Spleen (tissue), 7 donors: ENCODE results near the gene KDM2A.

Experiments used
- CTCF ChIP-seq, 11 experiments: fragments of 200-600 bp in 7 of 11; fragments of 450-650 bp in 4 of 11; sonication (generic) in 4 of 11; IDR thresholded peaks in 8 of 11; conservative IDR thresholded peaks in 3 of 11; 1 replicate in 7 of 11; 2 replicates in 4 of 11; pipeline versions ENCODE4 v1.4.0 to v1.8.0; 2016 to 2021; ENCODE audit warnings: antibody characterized with exemption in 11 of 11, inconsistent platforms in 4 of 11, mild to moderate bottlenecking in 1 of 11
- POLR2A ChIP-seq, 3 donors: fragments of 450-650 bp; IDR thresholded peaks; one replicate each; pipeline ENCODE4 v1.5.1; 2017; ENCODE audit warnings: antibody characterized with exemption in 3 of 3, mild to moderate bottlenecking in 1 of 3
- POLR2AphosphoS5 ChIP-seq, 3 donors: sonication (generic); formaldehyde crosslinking; IDR thresholded peaks; one replicate each; pipeline ENCODE4 v1.5.1; 2017; ENCODE audit warnings: antibody characterized with exemption in 3 of 3
- donor health status: DM: no; HTN: no; CAD: no; lungs with moderate emphysema.
- donor health status: DM: no; HTN: no; CAD: no.
- donor health status: DM: no; HTN: no; CAD: no.

- TF ChIP-seq POLR2A (IDR thresholded peaks at IDR 0.05) = no peak
- TF ChIP-seq POLR2AphosphoS5 (IDR thresholded peaks at IDR 0.05) = no peak
- TF ChIP-seq CTCF (IDR thresholded peaks at IDR 0.05 in 8 of 11, conservative IDR thresholded peaks at IDR 0.05 in 3 of 11) = no peak
Observed at GRCh38 chr11:67290801-67291200, 171.7 kb downstream of the KDM2A start.
